Spleen (tissue), 7 donors: ENCODE results near the gene ME1.
"Not testable (repeated sequence)": the region's sequence is repeated elsewhere in the genome, so short reads cannot be mapped to it uniquely, and the experiment has no call there.

Source experiments
- CTCF ChIP-seq, 11 experiments: fragments of 200-600 bp in 7 of 11; fragments of 450-650 bp in 4 of 11; sonication (generic) in 4 of 11; IDR thresholded peaks in 8 of 11; conservative IDR thresholded peaks in 3 of 11; 1 replicate in 7 of 11; 2 replicates in 4 of 11; pipeline versions ENCODE4 v1.4.0 to v1.8.0; 2016 to 2021; ENCODE audit warnings: antibody characterized with exemption in 11 of 11, inconsistent platforms in 4 of 11, mild to moderate bottlenecking in 1 of 11
- POLR2A ChIP-seq, 3 donors: fragments of 450-650 bp; IDR thresholded peaks; one replicate each; pipeline ENCODE4 v1.5.1; 2017; ENCODE audit warnings: antibody characterized with exemption in 3 of 3, mild to moderate bottlenecking in 1 of 3
- POLR2AphosphoS5 ChIP-seq, 3 donors: sonication (generic); formaldehyde crosslinking; IDR thresholded peaks; one replicate each; pipeline ENCODE4 v1.5.1; 2017; ENCODE audit warnings: antibody characterized with exemption in 3 of 3
- donor health status: DM: no; HTN: no; CAD: no; lungs with moderate emphysema.
- donor health status: DM: no; HTN: no; CAD: no.
- donor health status: DM: no; HTN: no; CAD: no.

DNA sequence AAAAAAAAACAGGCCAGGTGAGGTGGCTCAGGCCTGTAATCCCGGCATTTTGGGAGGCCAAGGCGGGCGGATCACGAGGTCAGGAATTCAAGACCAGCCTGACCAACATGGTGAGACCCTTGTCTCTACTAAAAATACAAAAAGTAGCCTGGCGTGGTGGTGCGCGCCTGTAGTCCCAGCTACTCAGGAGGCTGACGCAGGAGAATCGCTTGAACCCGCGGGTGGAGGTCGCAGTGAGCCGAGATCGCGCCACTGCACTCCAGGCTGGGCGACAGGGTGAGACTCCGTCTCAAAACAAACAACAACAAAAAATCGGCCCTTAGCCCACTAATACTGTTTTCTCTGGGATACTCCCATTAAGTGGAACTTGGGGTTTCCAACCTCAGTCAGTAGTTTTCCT is 238.9 kb downstream of the ME1 start:
- not testable (repeated sequence) for TF ChIP-seq POLR2AphosphoS5 (IDR thresholded peaks at IDR 0.05); CTCF (IDR thresholded peaks at IDR 0.05 in 8 of 11, conservative IDR thresholded peaks at IDR 0.05 in 3 of 11); POLR2A (IDR thresholded peaks at IDR 0.05)
